Measurements from ENCODE around the gene PJA1. TPM values are rescaled to one million over a fixed set of nuclear protein-coding genes. Genes with fewer than 3 reads are reported as not detected.

The PJA1 gene
- total and polyA plus RNA-seq, 2 donors (not counting 3 experiments of a cell fraction or from before 2014, with no cell fraction given), result 8.2 to 16.1 TPM

DNA sequence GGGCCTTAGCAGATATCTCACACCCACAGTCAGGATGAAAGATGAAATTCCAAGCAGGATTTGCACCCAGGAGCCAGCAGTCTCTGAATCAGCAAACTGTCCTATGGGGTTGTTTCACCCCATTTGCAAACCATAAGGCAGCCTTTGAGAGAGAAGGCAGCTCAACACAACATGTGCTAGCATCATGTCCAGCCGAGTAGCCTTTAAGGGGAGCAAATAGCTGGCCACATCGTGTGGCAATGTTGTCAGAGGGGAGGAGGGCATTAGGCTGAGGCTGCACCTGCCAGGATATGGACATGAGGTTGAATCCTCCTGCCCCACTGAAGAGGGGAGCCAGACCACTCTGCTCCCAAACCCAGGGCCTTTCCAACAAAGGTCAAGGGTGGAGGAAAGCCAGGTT lies 20.6 kb upstream of the PJA1 start:
- H3K9me3 ChIP-seq (replicated peaks; ENCODE audit: control insufficient read depth, insufficient read depth, low read length), result no peaks in the 10 kb centered on the region
- no peak overlapping the region for H3K27ac ChIP-seq (ENCODE audit: insufficient read depth, low read depth, low read length)
- no peaks in the 10 kb centered on the region for H3K9me1 ChIP-seq (replicated peaks; ENCODE audit: control insufficient read depth, extremely low read depth, insufficient read depth, low read length)
- ChIA-PET POLR2A (no interaction called here), CTCF (no interaction called here)
- DNase-seq (ENCODE audit: low read depth, low spot score) (no peak), FAIRE-seq (no peak)
- no peak overlapping the region for H3K9ac ChIP-seq (replicated peaks; ENCODE audit: extremely low read depth, insufficient read depth, low read length)
- H3K79me2 ChIP-seq (ENCODE audit: control insufficient read depth, insufficient read depth, low read length), result no peaks in the 10 kb centered on the region
- H4K20me1 ChIP-seq (replicated peaks; ENCODE audit: control insufficient read depth, extremely low read depth, insufficient read depth, low read length), result no peaks in the 10 kb centered on the region
- H3K4me2 ChIP-seq (ENCODE audit: insufficient read depth, low read length), result no peak overlapping the region
- no TSS peak for BruUV-seq (replicated peaks)
- dilution Hi-C loops (cut with MboI; ENCODE audit: extremely low pct_ligation_motif_present, low sequenced_read_pairs), result no loop called here
- H3K4me3 ChIP-seq (replicated peaks in 1 of 3; ENCODE audit: insufficient read depth in 1 of 3, low read depth in 1 of 3, low read length in 3 of 3), result no peak overlapping the region
- no peaks in the 10 kb centered on the region for H3K4me1 ChIP-seq (ENCODE audit: control insufficient read depth, extremely low read depth, insufficient read depth, low read length)
- no peaks in the 10 kb centered on the region for H3K36me3 ChIP-seq (ENCODE audit: control insufficient read depth in 2 of 2, extremely low read depth in 1 of 2, insufficient read depth in 2 of 2, low read length in 2 of 2)
- intact Hi-C loops (cut with micrococcal nuclease), result no loop called here
- no peaks in the 10 kb centered on the region for H3K27me3 ChIP-seq (ENCODE audit: control insufficient read depth in 2 of 2, insufficient read depth in 2 of 2, low read length in 2 of 2)
- no peak overlapping the region for H2AFZ ChIP-seq (ENCODE audit: low read depth, low read length)
- TF ChIP-seq, protein P1, sequence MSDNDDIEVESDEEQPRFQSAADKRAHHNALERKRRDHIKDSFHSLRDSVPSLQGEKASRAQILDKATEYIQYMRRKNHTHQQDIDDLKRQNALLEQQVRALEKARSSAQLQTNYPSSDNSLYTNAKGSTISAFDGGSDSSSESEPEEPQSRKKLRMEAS (IDR thresholded peaks at IDR 0.05; ENCODE audit: insufficient read depth, insufficient read length), result no peak
- TF ChIP-seq, protein P2, sequence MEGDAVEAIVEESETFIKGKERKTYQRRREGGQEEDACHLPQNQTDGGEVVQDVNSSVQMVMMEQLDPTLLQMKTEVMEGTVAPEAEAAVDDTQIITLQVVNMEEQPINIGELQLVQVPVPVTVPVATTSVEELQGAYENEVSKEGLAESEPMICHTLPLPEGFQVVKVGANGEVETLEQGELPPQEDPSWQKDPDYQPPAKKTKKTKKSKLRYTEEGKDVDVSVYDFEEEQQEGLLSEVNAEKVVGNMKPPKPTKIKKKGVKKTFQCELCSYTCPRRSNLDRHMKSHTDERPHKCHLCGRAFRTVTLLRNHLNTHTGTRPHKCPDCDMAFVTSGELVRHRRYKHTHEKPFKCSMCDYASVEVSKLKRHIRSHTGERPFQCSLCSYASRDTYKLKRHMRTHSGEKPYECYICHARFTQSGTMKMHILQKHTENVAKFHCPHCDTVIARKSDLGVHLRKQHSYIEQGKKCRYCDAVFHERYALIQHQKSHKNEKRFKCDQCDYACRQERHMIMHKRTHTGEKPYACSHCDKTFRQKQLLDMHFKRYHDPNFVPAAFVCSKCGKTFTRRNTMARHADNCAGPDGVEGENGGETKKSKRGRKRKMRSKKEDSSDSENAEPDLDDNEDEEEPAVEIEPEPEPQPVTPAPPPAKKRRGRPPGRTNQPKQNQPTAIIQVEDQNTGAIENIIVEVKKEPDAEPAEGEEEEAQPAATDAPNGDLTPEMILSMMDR (IDR thresholded peaks at IDR 0.05; ENCODE audit: extremely low read depth in 1 of 2, insufficient read depth in 1 of 2, low read depth in 1 of 2, low read length in 2 of 2), result no peak
- TF ChIP-seq EZH2 (IDR thresholded peaks at IDR 0.05; ENCODE audit: borderline replicate concordance, low read depth, low read length, severe bottlenecking) (no peak), JUN (IDR thresholded peaks at IDR 0.05; ENCODE audit: borderline replicate concordance, insufficient read depth, insufficient read length, low read depth) (no peak), POLR2A (IDR thresholded peaks at IDR 0.05; ENCODE audit: low read depth, low read length) (no peak), GATA2 (IDR thresholded peaks at IDR 0.05; ENCODE audit: insufficient read depth, insufficient read length, low read depth, low read length) (no peak), POLR2AphosphoS5 (IDR thresholded peaks at IDR 0.05; ENCODE audit: insufficient read depth, low read depth, low read length) (no peak), FOS (IDR thresholded peaks at IDR 0.05; ENCODE audit: borderline replicate concordance, insufficient read depth, low read length) (no peak), MYC (IDR thresholded peaks at IDR 0.05; ENCODE audit: low read depth, low read length) (no peak)
